H1 (cell line): ENCODE data around the gene DENND2C. TPM values are rescaled to one million over a fixed set of nuclear protein-coding genes. Genes with fewer than 3 reads are reported as not detected.

Experiments
- CTCF ChIA-PET: fragments of 300-600 bp; sonication (Branson Sonifier 250); formaldehyde crosslinking; loops from one replicate; lab custom pipeline; 2021; ENCODE audit not compliant: partially characterized antibody; lab: Charles Lee
- POLR2A ChIA-PET: fragments of 300-600 bp; sonication (Branson Sonifier 250); formaldehyde crosslinking; loops from one replicate; lab custom pipeline; 2021; ENCODE audit warnings: inconsistent platforms; ENCODE audit not compliant: partially characterized antibody; lab: Charles Lee
- DNase-seq, 2 experiments: peaks; one replicate each; pipeline versions ENCODE4 v3.0.0 to v3.0.0-alpha.2; 2010 to 2022; ENCODE audit warnings: low spot score in 2 of 2, low read depth in 1 of 2, mixed read lengths in 1 of 2
- FAIRE-seq: peaks from 2 replicates; lab custom pipeline; 2011; peaks lifted over from hg19 to GRCh38; lab: Jason Lieb, UNC
- H2AFZ ChIP-seq: 2 replicates; pipeline ENCODE4 v1.8.1; 2012; ENCODE audit warnings: low read length, inconsistent platforms
- H2AK5ac ChIP-seq: 2 replicates; pipeline ENCODE4 v1.6.1; 2013; ENCODE audit warnings: low read depth, low read length
- H2BK120ac ChIP-seq: replicated peaks from 2 replicates; pipeline ENCODE3; 2013; ENCODE audit warnings: low read depth, low read length, inconsistent platforms
- H2BK12ac ChIP-seq: 2 replicates; pipeline ENCODE4 v1.6.1; 2013; ENCODE audit warnings: low read depth, low read length
- H2BK15ac ChIP-seq: 2 replicates; pipeline ENCODE4 v1.6.1; 2013; ENCODE audit warnings: low read length
- H2BK20ac ChIP-seq: 2 replicates; pipeline ENCODE4 v1.6.1; 2013; ENCODE audit warnings: low read length
- H2BK5ac ChIP-seq: 2 replicates; pipeline ENCODE4 v1.6.1; 2013; ENCODE audit warnings: low read depth, low read length
- H3K14ac ChIP-seq: 2 replicates; pipeline ENCODE4 v1.6.1; 2013; ENCODE audit warnings: inconsistent platforms; ENCODE audit not compliant: insufficient read length
- H3K18ac ChIP-seq: 2 replicates; pipeline ENCODE4 v1.6.1; 2013; ENCODE audit warnings: low read length; ENCODE audit errors: extremely low read depth
- H3K23ac ChIP-seq: 2 replicates; pipeline ENCODE4 v1.6.1; 2013; ENCODE audit warnings: inconsistent platforms; ENCODE audit not compliant: insufficient read length
- H3K23me2 ChIP-seq: 2 replicates; pipeline ENCODE4 v1.6.1; 2013; ENCODE audit warnings: low read depth, low read length
- H3K27ac ChIP-seq: 2 replicates; pipeline ENCODE4 v1.6.1; 2011; ENCODE audit warnings: low read depth, low read length, inconsistent platforms
- H3K27me3 ChIP-seq, 4 experiments: replicated peaks in 1 of 4; 1 replicate in 1 of 4; 2 replicates in 3 of 4; pipeline versions ENCODE4 v1.6.1 to v1.8.1; 2011 to 2013; ENCODE audit warnings: low read length in 3 of 4, mild to moderate bottlenecking in 3 of 4, inconsistent platforms in 2 of 4, mixed read lengths in 2 of 4, moderate library complexity in 1 of 4; ENCODE audit not compliant: control insufficient read depth in 3 of 4, insufficient read depth in 3 of 4; ENCODE audit errors: extremely low read depth in 1 of 4
- H3K36me3 ChIP-seq, 4 experiments: 2 replicates each; pipeline versions ENCODE4 v1.6.1 to v1.8.1; 2011 to 2013; ENCODE audit warnings: mild to moderate bottlenecking in 4 of 4, low read length in 3 of 4, moderate library complexity in 2 of 4, control low read depth in 1 of 4, inconsistent platforms in 1 of 4; ENCODE audit not compliant: insufficient read depth in 4 of 4, control insufficient read depth in 2 of 4
- H3K4ac ChIP-seq: replicated peaks from 2 replicates; pipeline ENCODE3; 2013; ENCODE audit warnings: low read length, low read depth, mixed read lengths, inconsistent platforms; ENCODE audit not compliant: insufficient read length
- H3K4me1 ChIP-seq, 4 experiments: replicated peaks in 1 of 4; 1 replicate in 1 of 4; 2 replicates in 3 of 4; pipeline versions ENCODE4 v1.6.1 to v1.8.1; 2011 to 2013; ENCODE audit warnings: low read length in 3 of 4, inconsistent platforms in 2 of 4, mixed read lengths in 1 of 4; ENCODE audit not compliant: insufficient read depth in 4 of 4, control insufficient read depth in 3 of 4
- H3K4me2 ChIP-seq, 2 experiments: 2 replicates each; pipeline versions ENCODE4 v1.6.1 to v1.8.1; 2011 to 2013; ENCODE audit warnings: low read depth in 2 of 2, low read length in 2 of 2, control low read depth in 1 of 2, inconsistent platforms in 1 of 2, mild to moderate bottlenecking in 1 of 2; ENCODE audit not compliant: insufficient read depth in 1 of 2
- H3K4me3 ChIP-seq, 4 experiments: fragments of 200-600, 300-600 bp in 1 of 4; sonication (generic), shearing (Covaris generic), sonication (Bioruptor Twin) in 1 of 4; 2 replicates each; pipeline versions ENCODE4 v1.5.1 to v1.8.1; 2011 to 2016; ENCODE audit warnings: low read length in 4 of 4, low read depth in 3 of 4, control low read depth in 2 of 4, inconsistent platforms in 2 of 4, mild to moderate bottlenecking in 2 of 4, mixed read lengths in 1 of 4, moderate library complexity in 1 of 4; ENCODE audit not compliant: insufficient read depth in 2 of 4; ENCODE audit errors: extremely low read depth in 1 of 4
- H3K56ac ChIP-seq: replicated peaks from 2 replicates; pipeline ENCODE3; 2013; ENCODE audit warnings: low read depth, mild to moderate bottlenecking, mixed read lengths, low read length, inconsistent platforms; ENCODE audit not compliant: insufficient read length
- H3K79me1 ChIP-seq: 2 replicates; pipeline ENCODE4 v1.6.1; 2013; ENCODE audit warnings: low read depth, low read length, control low read depth
- H3K79me2 ChIP-seq, 2 experiments: 2 replicates each; pipeline versions ENCODE4 v1.6.1 to v1.8.1; 2012 to 2013; ENCODE audit warnings: low read length in 2 of 2, mild to moderate bottlenecking in 2 of 2, inconsistent platforms in 1 of 2; ENCODE audit not compliant: insufficient read depth in 2 of 2, control insufficient read depth in 1 of 2
- H3K9ac ChIP-seq, 4 experiments: replicated peaks in 1 of 4; 1 replicate in 1 of 4; 2 replicates in 3 of 4; pipeline versions ENCODE4 v1.6.1 to v1.8.1; 2011 to 2013; ENCODE audit warnings: low read depth in 3 of 4, low read length in 3 of 4, control low read depth in 2 of 4, mild to moderate bottlenecking in 2 of 4, moderate library complexity in 2 of 4, inconsistent platforms in 1 of 4; ENCODE audit errors: extremely low read depth in 1 of 4
- H3K9me3 ChIP-seq, 2 experiments: 2 replicates each; pipeline versions ENCODE4 v1.6.1 to v1.8.1; 2012 to 2013; ENCODE audit warnings: mild to moderate bottlenecking in 2 of 2, moderate library complexity in 2 of 2, control low read depth in 1 of 2, inconsistent platforms in 1 of 2, low read depth in 1 of 2, low read length in 1 of 2, mixed read lengths in 1 of 2; ENCODE audit not compliant: insufficient read depth in 2 of 2
- H4K20me1 ChIP-seq, 2 experiments: replicated peaks in 1 of 2; 2 replicates each; pipeline versions ENCODE3 to v1.8.1; 2011 to 2013; ENCODE audit warnings: inconsistent platforms in 2 of 2, low read length in 2 of 2, mild to moderate bottlenecking in 1 of 2; ENCODE audit not compliant: insufficient read depth in 2 of 2, control insufficient read depth in 1 of 2
- H4K5ac ChIP-seq: 2 replicates; pipeline ENCODE4 v1.6.1; 2013; ENCODE audit warnings: low read length, low read depth, mixed read lengths, inconsistent platforms; ENCODE audit not compliant: insufficient read length
- H4K8ac ChIP-seq: 2 replicates; pipeline ENCODE4 v1.8.0; 2013; ENCODE audit warnings: mild to moderate bottlenecking, moderate library complexity, low read length, inconsistent platforms; ENCODE audit not compliant: insufficient read depth; ENCODE audit errors: extremely low read depth
- H4K91ac ChIP-seq: replicated peaks from 2 replicates; pipeline ENCODE3; 2013; ENCODE audit warnings: low read length, mixed read lengths, inconsistent platforms; ENCODE audit not compliant: insufficient read length
- BCL11A ChIP-seq, 2 experiments: IDR thresholded peaks; one replicate each; pipeline ENCODE4 v1.6.1; 2011; ENCODE audit warnings: low read depth in 2 of 2, low read length in 2 of 2, mild to moderate bottlenecking in 2 of 2
- EZH2 ChIP-seq: fragments of 200-600 bp; sonication (generic); IDR thresholded peaks from 2 replicates; pipeline ENCODE4 v1.7.1; 2012; ENCODE audit warnings: low read depth, mild to moderate bottlenecking, moderate library complexity, low read length, inconsistent platforms; ENCODE audit not compliant: severe bottlenecking
- FOSL1 ChIP-seq: IDR thresholded peaks from 2 replicates; pipeline ENCODE4 v1.6.1; 2011; ENCODE audit warnings: mild to moderate bottlenecking, low read depth, low read length, moderate library complexity; ENCODE audit not compliant: insufficient read depth
- POLR2AphosphoS5 ChIP-seq: IDR thresholded peaks from 2 replicates; pipeline ENCODE4 v1.6.1; 2011; ENCODE audit warnings: low read depth, low read length
- RNF2 ChIP-seq: fragments of 200-900, 300-1000 bp; sonication (generic); IDR thresholded peaks from 2 replicates; pipeline ENCODE4 v1.7.1; 2016; ENCODE audit warnings: borderline replicate concordance, low read depth, mild to moderate bottlenecking, antibody characterized with exemption, low read length; ENCODE audit not compliant: poor library complexity, severe bottlenecking; ENCODE audit errors: missing control alignments
- RXRA ChIP-seq: IDR thresholded peaks from 2 replicates; pipeline ENCODE4 v1.6.1; 2011; ENCODE audit warnings: low read depth, mild to moderate bottlenecking, low read length, moderate library complexity; ENCODE audit not compliant: insufficient read depth
- YY1 ChIP-seq: IDR thresholded peaks from 2 replicates; pipeline ENCODE4 v1.6.1; 2011; ENCODE audit warnings: low read depth, mild to moderate bottlenecking, low read length
- WGBS, 2 experiments: shearing (Covaris generic) in 1 of 2; methylation state at CpG; one replicate each; pipeline versions ENCODE4 v1.1.6 to v1.1.7; 2013 to 2015; ENCODE audit warnings: low lambda C conversion rate in 2 of 2, mixed read lengths in 2 of 2, inconsistent platforms in 1 of 2, low coverage in 1 of 2, missing lambda C conversion rate in 1 of 2; ENCODE audit not compliant: insufficient replicate concordance in 2 of 2, insufficient coverage in 1 of 2, insufficient read length in 1 of 2; ENCODE audit errors: extremely low coverage in 1 of 2, missing lambda C conversion rate in 1 of 2; 5-methylcytosine and 5-hydroxymethylcytosine counted together
- polyA plus RNA-seq, 7 experiments: library from polyadenylated mRNA; depleted of rRNA in 3 of 7; stranded (reverse) in 5 of 7; unstranded in 2 of 7; fragments of >200 nt in 5 of 7; fragments of 200-250 nt in 2 of 7; gene quantifications; 1 replicate in 5 of 7; 2 replicates in 1 of 7; 4 replicates in 1 of 7; pipeline versions ENCODE4 v1.2.1 to v1.2.3, GENCODE V29; 2011 to 2013; ENCODE audit warnings: missing spikeins in 2 of 7, mixed read lengths in 2 of 7
- total RNA-seq: library from RNA; stranded (reverse); fragmentation: NEBNext Ultra II Directional; extraction: Animal tissue kit (Norgen Biotek cat#: 25700); gene quantifications from 2 replicates; pipeline ENCODE4 v1.2.1, GENCODE V29; 2021
- TF ChIP-seq, protein P1 (sequence below), 3 experiments: IDR thresholded peaks; 1 replicate in 2 of 3; 2 replicates in 1 of 3; pipeline versions ENCODE4 v1.5.1 to v1.6.1; 2011; ENCODE audit warnings: low read length in 3 of 3, mild to moderate bottlenecking in 3 of 3, inconsistent platforms in 2 of 3, low read depth in 1 of 3, moderate library complexity in 1 of 3; ENCODE audit not compliant: insufficient read depth in 1 of 3; ENCODE audit errors: control extremely low read depth in 1 of 3

The DENND2C gene
- total and polyA plus RNA-seq, 2 of the 8 experiments (the other 6 are each of a cell fraction or from before 2014, with no cell fraction given): 1.8 to 5.5 TPM

DNA sequence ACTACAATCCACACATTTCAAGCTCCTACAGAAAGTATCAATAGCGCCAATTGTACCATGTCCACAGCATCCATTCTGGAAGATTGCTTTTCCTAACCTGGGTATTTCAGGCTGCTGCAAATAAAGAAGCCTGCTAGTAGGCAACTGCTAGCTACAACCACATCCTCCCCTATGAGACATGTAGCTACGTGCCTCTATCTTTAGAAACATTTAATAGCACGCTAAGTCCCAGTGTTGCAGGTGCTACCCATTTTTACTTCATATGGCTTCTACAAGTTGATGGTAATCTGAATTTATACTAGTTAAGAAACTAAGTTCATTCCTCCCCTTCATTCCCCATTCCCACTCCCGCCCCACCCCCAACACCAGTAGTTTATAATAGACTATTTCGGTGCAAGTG, 32.9 kb upstream of the DENND2C start:
- Histone ChIP-seq H2AK5ac (no peak overlapping the region), H2BK120ac (no peak overlapping the region), H4K20me1 (no peaks in the 10 kb centered on the region), H3K79me2 (no peaks in the 10 kb centered on the region), H3K27ac (no peak overlapping the region), H3K4ac (no peak overlapping the region), H3K79me1 (no peaks in the 10 kb centered on the region), H3K23ac (peak overlapping the region; percentile 22), H2AFZ (no peak overlapping the region), H3K4me1 (no peaks in the 10 kb centered on the region), H3K18ac (no peak overlapping the region), H3K9ac (no peak overlapping the region), H3K4me2 (no peak overlapping the region), H2BK15ac (no peak overlapping the region), H4K91ac (no peak overlapping the region), H3K27me3 (no peaks in the 10 kb centered on the region), H2BK5ac (no peak overlapping the region), H4K8ac (no peak overlapping the region), H3K36me3 (peaks cover 0 to 18% (median 8%) of the 10 kb centered on the region in 4 experiments; a peak in 6 of 8 replicates), H3K14ac (no peak overlapping the region), H3K23me2 (no peaks in the 10 kb centered on the region), H3K56ac (no peak overlapping the region), H2BK12ac (no peak overlapping the region), H3K9me3 (no peaks in the 10 kb centered on the region), H3K4me3 (no peak overlapping the region), H2BK20ac (no peak overlapping the region), H4K5ac (no peak overlapping the region)
- CTCF ChIA-PET: interaction anchor here (1.0 kb wide), 1 partner anchor 33 kb away, joined by 4 read pairs; the partner anchor contains the start of gene DENND2C
- DNase-seq (no peak), FAIRE-seq (no peak)
- TF ChIP-seq YY1 (no peak), FOSL1 (no peak), RNF2 (no peak), RXRA (no peak), BCL11A (IDR thresholded peaks at IDR 0.05; ENCODE audit: low read depth in 2 of 2, low read length in 2 of 2) (no peak), EZH2 (no peak), POLR2AphosphoS5 (no peak)
- TF ChIP-seq, protein P1, sequence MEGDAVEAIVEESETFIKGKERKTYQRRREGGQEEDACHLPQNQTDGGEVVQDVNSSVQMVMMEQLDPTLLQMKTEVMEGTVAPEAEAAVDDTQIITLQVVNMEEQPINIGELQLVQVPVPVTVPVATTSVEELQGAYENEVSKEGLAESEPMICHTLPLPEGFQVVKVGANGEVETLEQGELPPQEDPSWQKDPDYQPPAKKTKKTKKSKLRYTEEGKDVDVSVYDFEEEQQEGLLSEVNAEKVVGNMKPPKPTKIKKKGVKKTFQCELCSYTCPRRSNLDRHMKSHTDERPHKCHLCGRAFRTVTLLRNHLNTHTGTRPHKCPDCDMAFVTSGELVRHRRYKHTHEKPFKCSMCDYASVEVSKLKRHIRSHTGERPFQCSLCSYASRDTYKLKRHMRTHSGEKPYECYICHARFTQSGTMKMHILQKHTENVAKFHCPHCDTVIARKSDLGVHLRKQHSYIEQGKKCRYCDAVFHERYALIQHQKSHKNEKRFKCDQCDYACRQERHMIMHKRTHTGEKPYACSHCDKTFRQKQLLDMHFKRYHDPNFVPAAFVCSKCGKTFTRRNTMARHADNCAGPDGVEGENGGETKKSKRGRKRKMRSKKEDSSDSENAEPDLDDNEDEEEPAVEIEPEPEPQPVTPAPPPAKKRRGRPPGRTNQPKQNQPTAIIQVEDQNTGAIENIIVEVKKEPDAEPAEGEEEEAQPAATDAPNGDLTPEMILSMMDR (IDR thresholded peaks at IDR 0.05; ENCODE audit: control extremely low read depth in 1 of 3, insufficient read depth in 1 of 3, low read depth in 1 of 3, low read length in 3 of 3): no peak
- WGBS, 2 experiments: 90% methylated on average over 5 of the region's 5 CpGs; no CpG with 5 or more reads in 1 of the 2 experiments
- POLR2A ChIA-PET: interaction anchor here (1.2 to 7.6 kb wide), 5 partner anchors 9 to 53 kb away, joined by 3 to 54 read pairs (median 5); partner anchors contain the start of gene NRAS
